ENCODE data around the gene CEP85L. TPM values are rescaled to one million over a fixed set of nuclear protein-coding genes. Genes with fewer than 3 reads are reported as not detected.

CEP85L gene
- total and polyA plus RNA-seq, 10 of the 15 experiments (the other 5 are each of a cell fraction or from before 2014, with no cell fraction given): 1.8 to 10.9 (median 7.1) TPM

DNA sequence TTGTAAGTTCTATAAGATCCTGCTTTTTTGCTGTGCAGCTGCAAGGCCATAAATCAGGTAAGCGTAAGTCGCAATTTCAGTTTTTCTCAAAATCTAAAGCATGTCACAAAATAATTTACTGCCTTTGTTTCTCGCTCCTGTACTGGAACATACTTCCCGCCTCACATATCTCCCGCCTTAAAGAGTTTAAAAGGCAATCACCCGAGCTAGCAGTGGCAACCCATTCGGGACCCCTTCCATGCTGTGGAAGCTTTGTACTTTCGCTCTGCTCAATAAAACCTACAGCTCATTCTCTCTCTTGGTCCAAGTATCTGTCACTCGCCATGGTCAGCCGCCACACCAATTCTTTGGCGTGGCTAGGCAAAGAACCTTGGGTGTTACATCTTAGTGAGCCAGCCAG lies 34.0 kb downstream of the CEP85L start (continued):
- TF ChIP-seq BMI1 (IDR thresholded peaks at IDR 0.05; ENCODE audit: borderline replicate concordance) (no peak), RB1 (IDR thresholded peaks at IDR 0.05; ENCODE audit: borderline replicate concordance) (no peak), SUPT20H (IDR thresholded peaks at IDR 0.05; ENCODE audit: borderline replicate concordance, control insufficient read depth, low read depth, low read length) (no peak), PAX5 (IDR thresholded peaks at IDR 0.05; ENCODE audit: borderline replicate concordance, low read depth, low read length) (no peak), KDM1A (IDR thresholded peaks at IDR 0.05; ENCODE audit: borderline replicate concordance) (no peak), KAT2A (conservative IDR thresholded peaks at IDR 0.05; ENCODE audit: control insufficient read depth, low read depth, low read length) (no peak), TCF12 (IDR thresholded peaks at IDR 0.05; ENCODE audit: low read depth, low read length) (no peak), TAF1 (IDR thresholded peaks at IDR 0.05; ENCODE audit: borderline replicate concordance, low read depth, low read length) (no peak), RBBP5 (conservative IDR thresholded peaks at IDR 0.05) (no peak), TARDBP (IDR thresholded peaks at IDR 0.05; ENCODE audit: borderline replicate concordance) (no peak)
- TF ChIP-seq, protein P1, sequence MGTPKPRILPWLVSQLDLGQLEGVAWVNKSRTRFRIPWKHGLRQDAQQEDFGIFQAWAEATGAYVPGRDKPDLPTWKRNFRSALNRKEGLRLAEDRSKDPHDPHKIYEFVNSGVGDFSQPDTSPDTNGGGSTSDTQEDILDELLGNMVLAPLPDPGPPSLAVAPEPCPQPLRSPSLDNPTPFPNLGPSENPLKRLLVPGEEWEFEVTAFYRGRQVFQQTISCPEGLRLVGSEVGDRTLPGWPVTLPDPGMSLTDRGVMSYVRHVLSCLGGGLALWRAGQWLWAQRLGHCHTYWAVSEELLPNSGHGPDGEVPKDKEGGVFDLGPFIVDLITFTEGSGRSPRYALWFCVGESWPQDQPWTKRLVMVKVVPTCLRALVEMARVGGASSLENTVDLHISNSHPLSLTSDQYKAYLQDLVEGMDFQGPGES (IDR thresholded peaks at IDR 0.05): no peak
- TF ChIP-seq, protein P2, sequence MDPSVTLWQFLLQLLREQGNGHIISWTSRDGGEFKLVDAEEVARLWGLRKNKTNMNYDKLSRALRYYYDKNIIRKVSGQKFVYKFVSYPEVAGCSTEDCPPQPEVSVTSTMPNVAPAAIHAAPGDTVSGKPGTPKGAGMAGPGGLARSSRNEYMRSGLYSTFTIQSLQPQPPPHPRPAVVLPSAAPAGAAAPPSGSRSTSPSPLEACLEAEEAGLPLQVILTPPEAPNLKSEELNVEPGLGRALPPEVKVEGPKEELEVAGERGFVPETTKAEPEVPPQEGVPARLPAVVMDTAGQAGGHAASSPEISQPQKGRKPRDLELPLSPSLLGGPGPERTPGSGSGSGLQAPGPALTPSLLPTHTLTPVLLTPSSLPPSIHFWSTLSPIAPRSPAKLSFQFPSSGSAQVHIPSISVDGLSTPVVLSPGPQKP (IDR thresholded peaks at IDR 0.05; ENCODE audit: low read depth, low read length): no peak
- TF ChIP-seq, protein P3, sequence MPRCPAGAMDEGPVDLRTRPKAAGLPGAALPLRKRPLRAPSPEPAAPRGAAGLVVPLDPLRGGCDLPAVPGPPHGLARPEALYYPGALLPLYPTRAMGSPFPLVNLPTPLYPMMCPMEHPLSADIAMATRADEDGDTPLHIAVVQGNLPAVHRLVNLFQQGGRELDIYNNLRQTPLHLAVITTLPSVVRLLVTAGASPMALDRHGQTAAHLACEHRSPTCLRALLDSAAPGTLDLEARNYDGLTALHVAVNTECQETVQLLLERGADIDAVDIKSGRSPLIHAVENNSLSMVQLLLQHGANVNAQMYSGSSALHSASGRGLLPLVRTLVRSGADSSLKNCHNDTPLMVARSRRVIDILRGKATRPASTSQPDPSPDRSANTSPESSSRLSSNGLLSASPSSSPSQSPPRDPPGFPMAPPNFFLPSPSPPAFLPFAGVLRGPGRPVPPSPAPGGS (IDR thresholded peaks at IDR 0.05; ENCODE audit: borderline replicate concordance, insufficient read depth, low read depth, low read length, poor library complexity, severe bottlenecking): no peak

All from GM12878 (cell line).